WTC11 (cell line): ENCODE data around the gene IL9R. TPM values are rescaled to one million over a fixed set of nuclear protein-coding genes. Genes with fewer than 3 reads are reported as not detected.
"Not testable (repeated sequence)": the region's sequence is repeated elsewhere in the genome, so short reads cannot be mapped to it uniquely, and the experiment has no call there.

ENCODE experiments used
- ATAC-seq: fragments of 200-7000 bp; cut with Tn5 transposase; 2 replicates; pipeline ENCODE4 v1.10.0; 2021; ENCODE audit warnings: mild to moderate bottlenecking, moderate library complexity
- CTCF ChIA-PET: fragments of 300-600 bp; sonication (Branson Sonifier 250); formaldehyde crosslinking; loops from one replicate; lab custom pipeline; 2021; ENCODE audit warnings: antibody characterized with exemption; lab: Charles Lee
- POLR2A ChIA-PET: fragments of 350-600 bp; sonication (Branson Sonifier 250); formaldehyde crosslinking; loops from one replicate; lab custom pipeline; 2021; ENCODE audit warnings: antibody characterized with exemption; lab: Charles Lee
- DNase-seq: peaks from one replicate; pipeline ENCODE4 v3.0.0; 2021; ENCODE audit warnings: low spot score
- H3K27ac Mint-ChIP-seq: 2 replicates; pipeline ENCODE4 v1.8.0; 2021; ENCODE audit warnings: mixed read lengths
- H3K27me3 Mint-ChIP-seq: 2 replicates; pipeline ENCODE4 v1.8.0; 2021; ENCODE audit warnings: low read depth, mild to moderate bottlenecking, moderate library complexity, mixed read lengths
- H3K36me3 Mint-ChIP-seq: 2 replicates; pipeline ENCODE4 v1.8.0; 2021; ENCODE audit warnings: mixed read lengths
- H3K4me1 Mint-ChIP-seq: 2 replicates; pipeline ENCODE4 v1.8.0; 2022; ENCODE audit warnings: mixed read lengths
- H3K4me3 Mint-ChIP-seq: 2 replicates; pipeline ENCODE4 v1.8.0; 2021; ENCODE audit warnings: mild to moderate bottlenecking, moderate library complexity, mixed read lengths
- H3K9me3 Mint-ChIP-seq: 2 replicates; pipeline ENCODE4 v1.8.0; 2021; ENCODE audit warnings: mixed read lengths
- AR ChIP-seq: fragments of 250-450 bp; sonication (Bioruptor Pico); IDR thresholded peaks from 2 replicates; pipeline ENCODE4 v1.9.0; 2021; ENCODE audit warnings: mild to moderate bottlenecking
- ATF1 ChIP-seq: sonication (generic); formaldehyde crosslinking; IDR thresholded peaks from 2 replicates; pipeline ENCODE4 v1.8.1; 2023; ENCODE audit warnings: mild to moderate bottlenecking, moderate library complexity, missing genetic modification reagents
- ATF3 ChIP-seq: sonication (generic); formaldehyde crosslinking; conservative IDR thresholded peaks from 2 replicates; pipeline ENCODE4 v1.8.1; 2022; ENCODE audit warnings: mild to moderate bottlenecking, missing genetic modification reagents
- CREB1 ChIP-seq: sonication (generic); formaldehyde crosslinking; IDR thresholded peaks from 2 replicates; pipeline ENCODE4 v1.8.0; 2023; ENCODE audit warnings: mild to moderate bottlenecking, missing genetic modification reagents
- CREM ChIP-seq: sonication (generic); formaldehyde crosslinking; IDR thresholded peaks from 2 replicates; pipeline ENCODE4 v1.8.1; 2022; ENCODE audit warnings: mild to moderate bottlenecking, missing genetic modification reagents, moderate library complexity
- FOXK1 ChIP-seq: sonication (generic); formaldehyde crosslinking; IDR thresholded peaks from 2 replicates; pipeline ENCODE4 v1.8.0; 2022; ENCODE audit warnings: mild to moderate bottlenecking, moderate library complexity, missing genetic modification reagents
- FOXP1 ChIP-seq: sonication (generic); formaldehyde crosslinking; IDR thresholded peaks from 2 replicates; pipeline ENCODE4 v1.8.0; 2022; ENCODE audit warnings: missing genetic modification reagents, mild to moderate bottlenecking, moderate library complexity, borderline replicate concordance
- HMGA2 ChIP-seq: fragments of 250-450 bp; sonication (Bioruptor Pico); IDR thresholded peaks from 2 replicates; pipeline ENCODE4 v1.4.0; 2021; ENCODE audit warnings: mild to moderate bottlenecking, moderate library complexity
- KAT7 ChIP-seq: sonication (generic); formaldehyde crosslinking; IDR thresholded peaks from 2 replicates; pipeline ENCODE4 v1.8.1; 2023; ENCODE audit warnings: missing genetic modification reagents, mild to moderate bottlenecking, borderline replicate concordance
- NFATC4 ChIP-seq: fragments of 250-450 bp; sonication (Bioruptor Pico); IDR thresholded peaks from 2 replicates; pipeline ENCODE4 v1.9.0; 2021; ENCODE audit warnings: mild to moderate bottlenecking
- NFE2L1 ChIP-seq: sonication (generic); formaldehyde crosslinking; IDR thresholded peaks from 2 replicates; pipeline ENCODE4 v1.8.1; 2023; ENCODE audit warnings: missing genetic modification reagents
- RELA ChIP-seq: sonication (generic); formaldehyde crosslinking; IDR thresholded peaks from 2 replicates; pipeline ENCODE4 v1.8.1; 2022; ENCODE audit warnings: missing genetic modification reagents, mild to moderate bottlenecking, borderline replicate concordance
- SOX15 ChIP-seq: fragments of 250-450 bp; sonication (Bioruptor Pico); IDR thresholded peaks from 2 replicates; pipeline ENCODE4 v1.9.0; 2021; ENCODE audit warnings: mild to moderate bottlenecking
- TP53 ChIP-seq: sonication (generic); formaldehyde crosslinking; IDR thresholded peaks from 2 replicates; pipeline ENCODE4 v1.8.1; 2023; ENCODE audit warnings: mild to moderate bottlenecking, missing genetic modification reagents
- ZMAT4 ChIP-seq: fragments of 250-450 bp; sonication (Bioruptor Pico); IDR thresholded peaks from 2 replicates; pipeline ENCODE4 v1.9.0; 2021; ENCODE audit warnings: mild to moderate bottlenecking
- ZNF219 ChIP-seq: sonication (generic); formaldehyde crosslinking; IDR thresholded peaks from 2 replicates; pipeline ENCODE4 v1.8.0; 2023; ENCODE audit warnings: missing genetic modification reagents, mild to moderate bottlenecking, borderline replicate concordance
- ZNF232 ChIP-seq: sonication (generic); formaldehyde crosslinking; IDR thresholded peaks from 2 replicates; pipeline ENCODE4 v1.8.0; 2022; ENCODE audit warnings: mild to moderate bottlenecking, missing genetic modification reagents
- ZNF263 ChIP-seq: sonication (generic); formaldehyde crosslinking; IDR thresholded peaks from 2 replicates; pipeline ENCODE4 v1.8.1; 2022; ENCODE audit warnings: low read depth, mild to moderate bottlenecking, moderate library complexity, missing genetic modification reagents
- ZNF425 ChIP-seq: fragments of 250-450 bp; sonication (Bioruptor Pico); conservative IDR thresholded peaks from 2 replicates; pipeline ENCODE4 v1.9.0; 2021; ENCODE audit warnings: mild to moderate bottlenecking
- ZNF671 ChIP-seq: fragments of 250-450 bp; sonication (Bioruptor Pico); IDR thresholded peaks from 2 replicates; pipeline ENCODE4 v1.8.0; 2021; ENCODE audit warnings: mild to moderate bottlenecking
- total RNA-seq: library from RNA; stranded (reverse); gene quantifications from 3 replicates; pipeline ENCODE4 v1.2.3, GENCODE V29; 2021
- TF ChIP-seq, protein P1 (sequence below): sonication (generic); formaldehyde crosslinking; IDR thresholded peaks from 2 replicates; pipeline ENCODE4 v1.8.0; 2022; ENCODE audit warnings: mild to moderate bottlenecking, missing genetic modification reagents
- TF ChIP-seq, protein P2 (sequence below): sonication (generic); formaldehyde crosslinking; IDR thresholded peaks from 2 replicates; pipeline ENCODE4 v1.8.1; 2022; ENCODE audit warnings: low read depth, mild to moderate bottlenecking, moderate library complexity, missing genetic modification reagents, borderline replicate concordance
- TF ChIP-seq, protein P3 (sequence below): fragments of 250-450 bp; sonication (Bioruptor Pico); IDR thresholded peaks from 2 replicates; pipeline ENCODE4 v1.8.0; 2021; ENCODE audit warnings: mild to moderate bottlenecking

The IL9R gene
- total RNA-seq, 1 experiment from 2014 or later, result 1.3 TPM

- H3K9me3 Mint-ChIP-seq, result peaks cover 44% of the 10 kb centered on the region
- TF ChIP-seq, protein P1, sequence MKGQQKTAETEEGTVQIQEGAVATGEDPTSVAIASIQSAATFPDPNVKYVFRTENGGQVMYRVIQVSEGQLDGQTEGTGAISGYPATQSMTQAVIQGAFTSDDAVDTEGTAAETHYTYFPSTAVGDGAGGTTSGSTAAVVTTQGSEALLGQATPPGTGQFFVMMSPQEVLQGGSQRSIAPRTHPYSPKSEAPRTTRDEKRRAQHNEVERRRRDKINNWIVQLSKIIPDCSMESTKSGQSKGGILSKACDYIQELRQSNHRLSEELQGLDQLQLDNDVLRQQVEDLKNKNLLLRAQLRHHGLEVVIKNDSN, result no peak
- TF ChIP-seq NFE2L1 (CRISPR knock-in tag) (no peak), FOXK1 (no peak), FOXP1 (no peak), SOX15 (CRISPR knock-in tag) (no peak), NFATC4 (no peak), HMGA2 (CRISPR knock-in tag) (no peak), ATF3 (no peak), KAT7 (CRISPR knock-in tag) (no peak), ZNF232 (no peak), ZNF671 (CRISPR knock-in tag) (no peak), ATF1 (CRISPR knock-in tag) (no peak), ZNF263 (no peak)
- TF ChIP-seq, protein P2, sequence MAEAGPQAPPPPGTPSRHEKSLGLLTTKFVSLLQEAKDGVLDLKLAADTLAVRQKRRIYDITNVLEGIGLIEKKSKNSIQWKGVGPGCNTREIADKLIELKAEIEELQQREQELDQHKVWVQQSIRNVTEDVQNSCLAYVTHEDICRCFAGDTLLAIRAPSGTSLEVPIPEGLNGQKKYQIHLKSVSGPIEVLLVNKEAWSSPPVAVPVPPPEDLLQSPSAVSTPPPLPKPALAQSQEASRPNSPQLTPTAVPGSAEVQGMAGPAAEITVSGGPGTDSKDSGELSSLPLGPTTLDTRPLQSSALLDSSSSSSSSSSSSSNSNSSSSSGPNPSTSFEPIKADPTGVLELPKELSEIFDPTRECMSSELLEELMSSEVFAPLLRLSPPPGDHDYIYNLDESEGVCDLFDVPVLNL (CRISPR knock-in tag), result no peak
- ChIA-PET POLR2A (no interaction called here), CTCF (no interaction called here)
- DNase-seq, result no peak
- H3K27ac Mint-ChIP-seq, result no peak overlapping the region
- ATAC-seq, result no peak
- peaks cover 23% of the 10 kb centered on the region for H3K36me3 Mint-ChIP-seq
- H3K4me3 Mint-ChIP-seq, result no peak overlapping the region
- H3K27me3 Mint-ChIP-seq, result peaks cover 11% of the 10 kb centered on the region
- H3K4me1 Mint-ChIP-seq, result no peaks in the 10 kb centered on the region
Measured at GRCh38 chrX:155983326-155983725, 14.2 kb upstream of the IL9R start.

DNA sequence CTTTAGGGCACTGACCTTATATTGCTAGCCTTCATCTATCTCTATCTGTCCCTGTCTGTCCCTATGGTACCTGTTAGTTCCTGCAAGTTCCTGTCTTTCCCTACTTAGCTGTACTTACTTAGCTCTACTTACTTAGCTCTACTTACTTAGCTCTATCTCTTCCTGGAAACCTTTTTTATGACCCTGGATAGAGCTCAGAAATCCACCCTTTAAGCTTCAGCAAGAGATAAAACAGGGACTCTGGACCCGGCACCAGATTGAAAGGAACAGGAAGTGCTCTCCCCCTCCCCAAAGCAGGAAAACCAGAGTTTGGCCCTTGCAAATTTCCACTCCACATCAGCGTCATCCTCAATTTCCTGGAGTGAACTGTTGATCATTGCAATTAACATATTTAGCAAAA is 12.3 kb upstream of the IL9R start:
- TF ChIP-seq ZMAT4 (CRISPR knock-in tag) (no peak), CREM (CRISPR knock-in tag) (no peak), KAT7 (CRISPR knock-in tag) (no peak), ZNF232 (no peak), ZNF219 (CRISPR knock-in tag) (no peak), RELA (no peak), CREB1 (CRISPR knock-in tag) (no peak), FOXP1 (no peak), ATF3 (no peak), TP53 (CRISPR knock-in tag) (no peak), ZNF263 (no peak), ZNF425 (CRISPR knock-in tag) (no peak), AR (CRISPR knock-in tag) (no peak)
- TF ChIP-seq, protein P2 (CRISPR knock-in tag), result no peak
- TF ChIP-seq, protein P3, sequence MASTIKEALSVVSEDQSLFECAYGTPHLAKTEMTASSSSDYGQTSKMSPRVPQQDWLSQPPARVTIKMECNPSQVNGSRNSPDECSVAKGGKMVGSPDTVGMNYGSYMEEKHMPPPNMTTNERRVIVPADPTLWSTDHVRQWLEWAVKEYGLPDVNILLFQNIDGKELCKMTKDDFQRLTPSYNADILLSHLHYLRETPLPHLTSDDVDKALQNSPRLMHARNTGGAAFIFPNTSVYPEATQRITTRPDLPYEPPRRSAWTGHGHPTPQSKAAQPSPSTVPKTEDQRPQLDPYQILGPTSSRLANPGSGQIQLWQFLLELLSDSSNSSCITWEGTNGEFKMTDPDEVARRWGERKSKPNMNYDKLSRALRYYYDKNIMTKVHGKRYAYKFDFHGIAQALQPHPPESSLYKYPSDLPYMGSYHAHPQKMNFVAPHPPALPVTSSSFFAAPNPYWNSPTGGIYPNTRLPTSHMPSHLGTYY, result no peak
- TF ChIP-seq, all 79 proteins: peak for 0
- Mint-ChIP-seq H3K36me3 (peaks cover 25% of the 10 kb centered on the region), H3K27me3 (peaks cover 15% of the 10 kb centered on the region), H3K4me1 (no peaks in the 10 kb centered on the region), H3K27ac (no peak overlapping the region), H3K4me3 (no peak overlapping the region), H3K9me3 (peaks cover 49% of the 10 kb centered on the region)
- DNase-seq, result no peak
- ATAC-seq, result no peak
- CTCF ChIA-PET, result no interaction called here
- POLR2A ChIA-PET, result no interaction called here

DNA sequence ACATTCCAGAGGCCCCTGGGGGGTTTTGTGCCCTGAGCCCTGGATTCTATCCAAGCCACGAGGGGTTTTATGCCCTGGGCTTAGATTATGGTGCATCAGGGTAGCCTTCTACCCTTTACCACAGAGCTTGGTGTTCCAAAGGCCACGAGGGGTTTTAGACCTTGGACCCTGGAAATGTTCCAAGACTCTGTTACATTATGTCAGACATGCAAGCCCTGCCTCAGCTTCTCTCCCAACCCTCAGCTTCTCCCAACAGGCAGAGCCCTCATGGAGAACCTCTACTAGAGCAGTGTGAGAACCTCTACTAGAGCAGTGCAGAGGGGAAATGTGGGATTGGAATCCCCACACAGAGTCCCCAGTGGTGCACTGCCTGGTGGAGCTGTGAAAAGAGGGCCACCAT is 10.5 kb upstream of the IL9R start:
- H3K27ac Mint-ChIP-seq, POLR2A ChIA-PET, CTCF ChIA-PET, H3K4me3 Mint-ChIP-seq, H3K4me1 Mint-ChIP-seq, ATAC-seq, DNase-seq: not testable (repeated sequence)
- peaks cover 13% of the 10 kb centered on the region for H3K27me3 Mint-ChIP-seq
- H3K9me3 Mint-ChIP-seq, result peaks cover 45% of the 10 kb centered on the region
- H3K36me3 Mint-ChIP-seq, result peaks cover 34% of the 10 kb centered on the region
